Iris pigment epithelial cell (primary cell): Measurements from ENCODE around the gene TCP10L.
A peak's percentile ranks its signal among the peaks of the same experiment; 100 is the strongest.
"Not testable (repeated sequence)": the region's sequence is repeated elsewhere in the genome, so short reads cannot be mapped to it uniquely, and the experiment has no call there.

Experiments used
- DNase-seq: peaks from one replicate; pipeline ENCODE4 v3.0.0-alpha.2; 2011; ENCODE audit warnings: low read depth

The TCP10L gene, protein sequence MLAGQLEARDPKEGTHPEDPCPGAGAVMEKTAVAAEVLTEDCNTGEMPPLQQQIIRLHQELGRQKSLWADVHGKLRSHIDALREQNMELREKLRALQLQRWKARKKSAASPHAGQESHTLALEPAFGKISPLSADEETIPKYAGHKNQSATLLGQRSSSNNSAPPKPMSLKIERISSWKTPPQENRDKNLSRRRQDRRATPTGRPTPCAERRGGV

DNA sequence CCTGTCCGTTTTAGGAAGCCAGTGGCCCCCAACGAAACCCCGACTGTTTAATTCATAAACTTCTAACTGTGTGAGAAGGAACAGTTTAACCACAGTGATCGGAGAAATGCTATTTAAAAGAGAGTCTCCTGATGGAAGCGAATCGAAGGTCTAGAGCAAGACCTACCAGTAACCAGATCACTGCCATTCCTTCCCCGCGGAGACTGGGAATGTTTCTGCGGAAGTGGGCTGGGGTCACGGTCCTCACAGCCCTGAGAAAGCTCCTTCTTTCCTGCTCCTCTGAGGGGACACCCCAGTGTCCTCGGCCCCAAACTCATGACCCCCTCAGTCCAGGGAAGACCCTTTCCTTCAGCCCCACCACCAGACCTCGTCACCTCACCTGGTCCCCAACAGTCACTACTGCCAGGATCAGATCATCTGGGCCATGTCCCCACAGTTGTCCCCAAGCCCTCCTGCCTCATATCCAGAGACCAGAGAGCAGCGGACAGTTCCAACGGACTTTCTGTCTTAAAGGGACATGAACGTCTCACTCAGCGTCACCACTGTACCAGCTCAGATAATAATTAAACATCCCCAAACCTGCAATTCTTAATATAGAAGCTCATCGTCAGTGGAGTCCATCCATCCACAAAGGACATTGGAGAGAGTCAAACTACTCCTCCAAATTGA is at the start of gene TCP10L:
TCP10L (minus strand) TSS at position 482 of the 669 bp plus-strand sequence. CDS start 1,219 bp downstream, outside the sequence.
- no peak for DNase-seq

- DNase-seq = peak; percentile 44
These were observed 41.4 kb upstream of the TCP10L start for GRCh38 chr21:32626621-32627196.

DNA sequence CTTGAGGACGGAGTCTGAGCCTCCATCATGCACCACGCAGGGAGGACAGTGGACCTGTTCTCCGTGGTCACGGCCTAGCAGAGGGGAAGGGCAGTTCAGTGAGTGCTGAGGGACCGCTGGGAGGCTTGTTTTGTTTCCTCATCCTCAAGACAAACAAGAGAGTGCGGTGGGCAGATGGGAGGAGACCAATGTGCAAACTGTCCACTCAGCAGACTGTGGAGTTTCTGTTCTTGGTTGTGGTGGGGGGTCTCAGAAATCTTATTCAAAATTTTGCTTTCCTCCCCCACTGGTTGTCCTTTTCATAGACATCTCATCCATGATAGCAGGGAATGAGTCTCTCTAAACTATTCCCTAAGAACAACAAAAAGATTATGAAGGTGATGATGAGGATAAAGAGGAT is 32.9 kb upstream of the TCP10L start:
- not testable (repeated sequence) for DNase-seq

DNA sequence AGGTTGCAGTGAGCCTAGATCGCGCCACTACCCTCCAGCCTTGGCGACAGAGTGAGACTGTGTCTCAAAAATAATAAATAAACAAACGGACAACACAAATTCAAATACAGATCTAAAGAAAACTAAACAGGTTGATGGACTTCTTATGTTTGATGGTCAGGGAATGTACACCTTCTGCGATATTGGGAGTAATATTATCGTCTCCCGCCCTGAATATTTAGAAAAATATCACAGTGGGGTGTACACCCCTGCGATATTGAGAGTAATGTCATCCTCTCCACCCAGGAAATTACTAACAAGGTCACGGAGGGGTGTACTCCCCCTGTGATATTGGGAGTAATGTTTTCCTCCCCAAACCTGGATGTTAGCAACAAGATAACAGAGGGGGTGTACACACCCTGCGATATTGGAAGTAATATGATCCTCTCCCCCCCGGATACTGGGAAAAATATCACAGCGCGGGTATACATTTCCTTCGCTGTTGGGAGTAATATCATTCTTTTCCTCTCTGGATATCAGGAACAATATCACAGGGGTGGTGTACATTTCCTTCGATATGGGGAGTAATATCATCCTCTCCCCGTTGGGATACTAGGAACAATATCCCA is 28.2 kb upstream of the TCP10L start:
- DNase-seq = no peak

GRCh38 chr21:32612999-32613337 is 27.6 kb upstream of the TCP10L start:
- no peak for DNase-seq

DNA sequence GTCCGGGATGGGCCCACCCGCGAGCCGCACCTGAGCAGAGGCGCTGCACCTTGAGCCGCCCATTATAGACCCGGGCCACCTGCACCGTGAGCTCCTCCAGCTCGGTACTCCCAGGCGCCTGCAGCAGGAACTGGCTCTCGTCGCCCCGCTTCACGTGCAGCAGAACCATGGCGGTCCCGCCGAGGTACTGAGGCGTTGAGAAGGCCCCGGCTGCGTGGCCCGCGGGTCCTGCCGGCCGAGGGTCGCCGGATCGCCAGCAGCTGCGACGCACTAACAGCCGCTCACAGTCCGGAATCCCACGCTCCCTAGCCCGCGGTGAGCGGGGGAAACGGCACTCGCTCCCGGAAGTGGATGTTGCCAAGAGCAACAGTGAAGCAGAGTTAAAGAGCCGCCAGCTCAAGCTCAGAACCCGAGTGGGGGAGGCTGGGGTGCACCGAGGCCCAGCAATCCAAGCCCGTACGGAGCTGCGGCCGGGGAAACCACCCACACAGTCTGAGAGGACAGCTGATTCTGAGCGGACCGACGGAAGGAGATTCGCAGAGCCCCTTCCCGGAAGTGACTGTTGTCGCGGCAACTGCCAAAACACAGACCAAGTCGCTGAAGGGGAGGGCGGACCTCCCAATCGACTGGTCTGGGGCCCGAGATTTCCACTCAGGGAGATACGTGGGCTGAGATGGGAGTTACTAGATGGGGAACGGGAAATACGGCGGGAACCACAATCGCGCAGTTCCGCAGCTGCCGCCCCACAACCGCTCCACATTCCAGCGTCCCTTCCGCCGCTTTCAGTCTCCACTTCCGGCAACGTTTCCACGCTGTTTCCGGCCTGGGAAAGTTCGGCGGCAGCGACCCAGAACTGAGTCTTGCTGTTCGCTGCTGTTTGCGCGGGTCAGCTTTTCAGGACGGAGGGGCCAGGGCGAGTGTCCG is 27.0 kb upstream of the TCP10L start, which contains the start of gene CFAP298:
CFAP298 (minus strand) TSS at position 303 of the 924 bp plus-strand sequence; CDS start at position 169, 134 bp downstream.
- DNase-seq = peak; percentile 97

GRCh38 chr21:32611471-32611997 is 26.2 kb upstream of the TCP10L start:
- DNase-seq = peak; percentile 29

- DNase-seq = not testable (repeated sequence)
These were observed 25.6 kb upstream of the TCP10L start for GRCh38 chr21:32610940-32611339.

DNA sequence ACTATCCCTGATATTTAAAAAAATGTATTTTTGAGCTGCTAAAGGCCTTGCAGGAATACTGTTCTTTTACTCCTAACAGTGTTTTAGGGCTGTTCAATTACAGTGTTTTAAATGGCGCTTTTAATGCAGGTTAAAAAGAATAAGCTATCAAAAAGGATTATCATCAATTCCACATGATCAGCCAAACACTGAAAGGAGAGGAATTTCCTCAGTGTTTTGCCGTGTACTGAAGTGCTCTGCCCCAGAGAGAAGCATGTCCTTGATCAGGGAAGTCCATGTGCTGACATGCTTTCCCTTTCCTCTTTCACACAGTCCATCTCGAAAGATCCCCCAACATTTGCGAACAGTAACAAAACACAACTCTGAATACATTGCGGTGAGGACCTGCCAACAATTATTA is 23.5 kb upstream of the TCP10L start:
- DNase-seq = no peak

GRCh38 chr21:32605469-32605868 is 20.1 kb upstream of the TCP10L start:
- DNase-seq = no peak

DNA sequence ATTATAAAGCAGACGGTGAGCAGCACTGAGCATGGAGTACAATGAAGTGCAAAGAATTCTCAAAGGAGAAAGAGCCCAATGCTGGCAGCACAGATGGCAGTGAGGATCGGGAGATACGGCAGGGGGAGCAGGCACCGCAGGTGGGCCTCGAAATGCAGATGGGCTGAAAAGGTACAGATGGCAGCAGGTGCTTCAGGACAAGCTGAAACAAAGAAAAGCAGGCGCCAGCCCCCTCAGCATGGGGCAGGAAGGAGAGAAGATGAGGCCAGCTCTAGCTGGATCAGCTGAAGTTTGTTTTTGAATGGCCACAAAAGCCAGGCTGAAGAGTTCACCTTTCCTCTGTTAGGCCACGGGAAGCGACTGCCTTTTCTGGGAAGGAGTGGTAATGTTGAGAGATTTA is 19.1 kb upstream of the TCP10L start:
- no peak for DNase-seq

- no peak for DNase-seq
These were observed 17.8 kb upstream of the TCP10L start for GRCh38 chr21:32603131-32603530.

DNA sequence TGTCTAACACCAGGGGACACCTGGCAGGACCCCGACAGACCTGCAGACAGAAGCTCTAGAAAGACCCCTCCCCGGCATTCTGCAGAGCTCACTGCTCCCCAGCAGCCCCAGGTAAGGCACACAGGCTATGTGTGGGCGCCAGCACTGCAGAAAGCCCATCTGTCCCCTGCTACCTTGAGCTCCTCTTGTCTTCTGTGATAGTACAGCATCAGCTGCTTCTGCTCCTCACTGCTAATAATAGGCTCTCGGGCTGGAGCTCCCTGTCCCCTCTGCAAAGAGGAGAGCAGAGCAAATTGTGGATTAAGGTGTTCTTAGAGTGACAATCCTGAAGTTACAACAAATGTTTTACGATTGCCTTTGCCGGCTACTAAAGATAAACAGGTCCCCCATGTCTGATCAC is 16.8 kb upstream of the TCP10L start:
- no peak for DNase-seq

DNA sequence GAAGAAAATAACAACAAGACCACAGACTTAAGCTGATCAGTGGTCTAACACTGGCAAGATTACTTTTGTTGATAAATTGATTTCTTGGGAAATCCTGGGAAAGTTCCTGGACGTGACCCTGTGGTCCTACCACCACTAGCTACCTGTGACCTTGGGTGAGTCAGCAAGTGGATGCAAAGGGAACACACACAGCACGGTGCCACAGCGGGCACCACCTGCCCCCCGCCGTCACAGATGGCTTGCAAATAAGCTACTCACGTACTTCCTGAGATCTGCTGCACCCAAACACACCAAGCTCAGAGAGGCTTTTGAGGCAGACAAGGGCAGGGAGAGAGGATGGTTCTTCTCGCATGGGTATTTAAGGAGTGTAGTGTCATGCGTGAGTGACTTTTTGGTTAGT is 14.2 kb upstream of the TCP10L start:
- no peak for DNase-seq

DNA sequence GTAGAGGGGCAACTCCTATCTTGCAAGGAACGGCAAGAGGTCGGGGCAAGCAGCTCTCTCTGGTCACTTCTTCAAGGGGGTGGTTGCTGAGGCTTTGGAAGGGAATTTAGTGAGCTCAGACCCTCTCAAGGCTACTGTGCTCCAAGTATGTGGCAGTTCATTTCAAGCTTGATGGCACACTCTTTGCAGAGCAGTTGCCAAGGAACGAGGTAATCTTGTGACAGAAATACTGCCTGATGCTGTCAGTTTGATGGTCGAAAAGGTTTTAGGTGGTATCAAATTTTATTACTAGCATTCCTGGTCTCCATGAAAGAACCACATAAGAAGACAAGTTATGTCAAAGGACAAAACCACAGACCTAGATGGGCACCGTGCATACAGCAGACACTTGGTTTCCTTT is 13.8 kb upstream of the TCP10L start:
- no peak for DNase-seq

GRCh38 chr21:32597205-32597604 is 11.9 kb upstream of the TCP10L start:
- DNase-seq = peak; percentile 88

- no peak for DNase-seq
These were observed 10.1 kb upstream of the TCP10L start for GRCh38 chr21:32595431-32595830.

GRCh38 chr21:32593690-32594089 is 8.4 kb upstream of the TCP10L start:
- no peak for DNase-seq

- DNase-seq = no peak
These were observed 7.7 kb upstream of the TCP10L start for GRCh38 chr21:32592929-32593502.

GRCh38 chr21:32590130-32590529 is 4.8 kb upstream of the TCP10L start:
- no peak for DNase-seq

DNA sequence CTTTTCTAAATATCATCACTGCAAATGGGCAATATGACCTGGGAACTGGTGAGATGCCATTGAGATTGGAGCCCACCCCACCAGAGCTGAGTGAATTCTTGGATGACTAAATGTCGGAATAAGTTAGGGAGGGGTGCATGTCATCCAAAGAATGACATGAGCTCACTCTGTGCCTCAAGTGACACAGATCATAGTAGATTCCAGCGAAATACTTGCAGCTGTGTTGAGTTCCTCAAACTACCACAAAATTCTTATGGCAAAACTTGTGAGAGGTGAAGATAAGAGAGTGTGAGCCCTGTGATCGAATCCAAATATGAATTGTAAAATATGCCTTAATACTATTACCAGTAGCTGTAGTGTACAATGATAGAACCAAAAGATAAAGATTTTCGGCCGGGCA is 2.3 kb upstream of the TCP10L start:
- DNase-seq = no peak
